SK-N-SH (cell line): ENCODE results near the gene WDTC1.
"Not testable (repeated sequence)": the region's sequence is repeated elsewhere in the genome, so short reads cannot be mapped to it uniquely, and the experiment has no call there.

ENCODE experiments used
- CHD2 ChIP-seq: fragments of 150-350 bp; IDR thresholded peaks from 2 replicates; pipeline ENCODE4 v1.6.1; 2018; ENCODE audit warnings: low read length; ENCODE audit not compliant: partially characterized antibody
- JUND ChIP-seq: IDR thresholded peaks from 2 replicates; pipeline ENCODE4 v1.4.0; 2012
- MXI1 ChIP-seq: IDR thresholded peaks from 2 replicates; pipeline ENCODE4 v1.6.1; 2012; ENCODE audit warnings: mild to moderate bottlenecking, low read depth, low read length, improper control_type of control experiment
- NFIC ChIP-seq: IDR thresholded peaks from 2 replicates; pipeline ENCODE4 v1.4.0; 2012; ENCODE audit warnings: borderline replicate concordance
- NRF1 ChIP-seq: IDR thresholded peaks from 2 replicates; pipeline ENCODE4 v1.6.1; 2012; ENCODE audit warnings: low read depth, mild to moderate bottlenecking, low read length
- POLR2AphosphoS5 ChIP-seq: IDR thresholded peaks from 2 replicates; pipeline ENCODE4 v1.6.1; 2012; ENCODE audit warnings: low read depth, low read length
- RAD21 ChIP-seq: IDR thresholded peaks from 2 replicates; pipeline ENCODE4 v1.6.1; 2012; ENCODE audit warnings: mild to moderate bottlenecking, low read length
- RXRA ChIP-seq: IDR thresholded peaks from 2 replicates; pipeline ENCODE4 v1.4.0; 2012; ENCODE audit warnings: low read depth, mild to moderate bottlenecking, borderline replicate concordance
- SMC3 ChIP-seq: IDR thresholded peaks from 2 replicates; pipeline ENCODE4 v1.6.1; 2012; ENCODE audit warnings: low read depth, low read length, improper control_type of control experiment
- TCF12 ChIP-seq: IDR thresholded peaks from 2 replicates; pipeline ENCODE4 v1.4.0; 2012
- TF ChIP-seq, protein P1 (sequence below): fragments of 200-600 bp; sonication (generic); IDR thresholded peaks from 2 replicates; pipeline ENCODE4 v1.6.1; 2017; ENCODE audit warnings: antibody characterized with exemption, mild to moderate bottlenecking, moderate library complexity

DNA sequence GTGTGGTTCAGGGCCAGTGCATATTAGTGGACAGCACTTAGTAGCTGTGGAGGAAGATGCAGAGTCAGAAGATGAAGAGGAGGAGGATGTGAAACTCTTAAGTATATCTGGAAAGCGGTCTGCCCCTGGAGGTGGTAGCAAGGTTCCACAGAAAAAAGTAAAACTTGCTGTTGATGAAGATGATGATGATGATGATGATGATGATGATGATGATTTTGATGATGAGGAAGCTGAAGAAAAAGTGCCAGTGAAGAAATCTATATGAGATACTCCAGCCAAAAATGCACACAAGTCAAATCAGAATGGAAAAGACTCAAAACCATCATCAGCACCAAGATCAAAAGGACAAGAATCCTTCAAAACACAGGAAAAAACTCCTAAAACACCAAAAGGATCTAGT lies 27.2 kb upstream of the WDTC1 start:
- TF ChIP-seq, protein P1, sequence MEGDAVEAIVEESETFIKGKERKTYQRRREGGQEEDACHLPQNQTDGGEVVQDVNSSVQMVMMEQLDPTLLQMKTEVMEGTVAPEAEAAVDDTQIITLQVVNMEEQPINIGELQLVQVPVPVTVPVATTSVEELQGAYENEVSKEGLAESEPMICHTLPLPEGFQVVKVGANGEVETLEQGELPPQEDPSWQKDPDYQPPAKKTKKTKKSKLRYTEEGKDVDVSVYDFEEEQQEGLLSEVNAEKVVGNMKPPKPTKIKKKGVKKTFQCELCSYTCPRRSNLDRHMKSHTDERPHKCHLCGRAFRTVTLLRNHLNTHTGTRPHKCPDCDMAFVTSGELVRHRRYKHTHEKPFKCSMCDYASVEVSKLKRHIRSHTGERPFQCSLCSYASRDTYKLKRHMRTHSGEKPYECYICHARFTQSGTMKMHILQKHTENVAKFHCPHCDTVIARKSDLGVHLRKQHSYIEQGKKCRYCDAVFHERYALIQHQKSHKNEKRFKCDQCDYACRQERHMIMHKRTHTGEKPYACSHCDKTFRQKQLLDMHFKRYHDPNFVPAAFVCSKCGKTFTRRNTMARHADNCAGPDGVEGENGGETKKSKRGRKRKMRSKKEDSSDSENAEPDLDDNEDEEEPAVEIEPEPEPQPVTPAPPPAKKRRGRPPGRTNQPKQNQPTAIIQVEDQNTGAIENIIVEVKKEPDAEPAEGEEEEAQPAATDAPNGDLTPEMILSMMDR: not testable (repeated sequence)
- TF ChIP-seq POLR2AphosphoS5, MXI1, RAD21, RXRA, NFIC, NRF1, SMC3, JUND, CHD2, TCF12: not testable (repeated sequence)
